LoVo (cell line): ENCODE data around the gene MYOM3.

Experiments used
- DNase-seq: peaks from one replicate; pipeline ENCODE4 v3.0.0-alpha.2; 2016; ENCODE audit warnings: low spot score

MYOM3 gene

GRCh38 chr1:24114753-24115152, 2.8 kb upstream of the MYOM3 start:
- DNase-seq = no peak

GRCh38 chr1:24113641-24114033, 1.7 kb upstream of the MYOM3 start:
- DNase-seq = no peak

GRCh38 chr1:24111262-24111995, 506 bp downstream of the MYOM3 start:
- DNase-seq = no peak

- no peak for DNase-seq
Measured at GRCh38 chr1:24110642-24111261, 1.2 kb downstream of the MYOM3 start.

GRCh38 chr1:24109686-24110475, 2.1 kb downstream of the MYOM3 start:
- DNase-seq = no peak

GRCh38 chr1:24109166-24109483, 2.8 kb downstream of the MYOM3 start:
- DNase-seq = no peak

- DNase-seq = no peak
Measured at GRCh38 chr1:24108334-24109165, 3.4 kb downstream of the MYOM3 start.

- no peak for DNase-seq
Measured at GRCh38 chr1:24107462-24108138, 4.3 kb downstream of the MYOM3 start.

GRCh38 chr1:24105368-24106160, 6.4 kb downstream of the MYOM3 start:
- DNase-seq = peak; percentile 36

- no peak for DNase-seq
Measured at GRCh38 chr1:24104854-24105253, 7.1 kb downstream of the MYOM3 start.

GRCh38 chr1:24103879-24104278, 8.1 kb downstream of the MYOM3 start:
- no peak for DNase-seq

- DNase-seq = no peak
Measured at GRCh38 chr1:24103408-24103807, 8.5 kb downstream of the MYOM3 start.

GRCh38 chr1:24102961-24103360, 9.0 kb downstream of the MYOM3 start:
- no peak for DNase-seq

GRCh38 chr1:24101796-24102586, 9.9 kb downstream of the MYOM3 start:
- no peak for DNase-seq

GRCh38 chr1:24100945-24101737, 10.8 kb downstream of the MYOM3 start:
- no peak for DNase-seq

GRCh38 chr1:24098943-24099638, 12.8 kb downstream of the MYOM3 start:
- no peak for DNase-seq

GRCh38 chr1:24098102-24098501, 13.8 kb downstream of the MYOM3 start:
- DNase-seq = no peak

GRCh38 chr1:24097663-24098062, 14.3 kb downstream of the MYOM3 start:
- no peak for DNase-seq

- DNase-seq = no peak
Measured at GRCh38 chr1:24096739-24097103, 15.2 kb downstream of the MYOM3 start.
